Measurements from ENCODE around the gene OR6Q1. TPM values are rescaled to one million over a fixed set of nuclear protein-coding genes. Genes with fewer than 3 reads are reported as not detected.

Gene OR6Q1
- total RNA-seq (2021): not detected in 2 replicates
- percentile 6 among the genes with signal in this experiment for Bru-seq, nascent RNA
- not detected for BruChase-seq, experiment 1, labeled RNA remaining after a 2-hour chase
- not detected for BruChase-seq, experiment 2, labeled RNA remaining after a 6-hour chase
- long read RNA-seq: 0 reads

GRCh38 chr11:58030653-58031052 lies at the start of gene OR6Q1:
Gene OR6Q1, plus strand, starts transcription at chr11:58030953. Its CDS starts 0 bp downstream, at chr11:58030953.
- Histone ChIP-seq H3K4me3 (ENCODE audit: low read depth, low read length, poor library complexity, severe bottlenecking) (no peak within 1 kb of the TSS), H3K36me3 (ENCODE audit: insufficient read depth, low read length, poor library complexity, severe bottlenecking) (no peaks in the 10 kb centered on the region), H3K9me3 (ENCODE audit: low read depth, low read length, poor library complexity, severe bottlenecking) (peaks cover 7% of the 10 kb centered on the region), H3K4me1 (ENCODE audit: insufficient read depth, low read length, poor library complexity, severe bottlenecking) (peaks cover 6% of the 10 kb centered on the region), H3K27ac (ENCODE audit: low read depth, low read length, poor library complexity, severe bottlenecking) (no peak within 1 kb of the TSS), H3K27me3 (replicated peaks; ENCODE audit: insufficient read depth, low read depth, low read length, poor library complexity) (no peaks in the 10 kb centered on the region)
- no peak for DNase-seq (ENCODE audit: low spot score)
- CTCF ChIA-PET: interaction anchor here (1.0 kb wide), 1 partner anchor 30 kb away, joined by 3 read pairs; no protein-coding TSS in a partner anchor
- TF ChIP-seq CTCF (conservative IDR thresholded peaks at IDR 0.05; ENCODE audit: low read depth, low read length) (no peak), EZH2 (IDR thresholded peaks at IDR 0.05; ENCODE audit: borderline replicate concordance, low read depth, low read length, poor library complexity, severe bottlenecking) (no peak)
- BruUV-seq (replicated peaks): no TSS peak
- intact Hi-C loops (cut with micrococcal nuclease; ENCODE audit: unreplicated experiment): no loop called here
- POLR2A ChIA-PET (ENCODE audit: low non-redundant PET): no interaction called here

- CTCF ChIA-PET: no interaction called here
- DNase-seq (ENCODE audit: low spot score): no peak
- Histone ChIP-seq H3K27ac (ENCODE audit: low read depth, low read length, poor library complexity, severe bottlenecking) (no peak overlapping the region), H3K9me3 (ENCODE audit: low read depth, low read length, poor library complexity, severe bottlenecking) (no peaks in the 10 kb centered on the region), H3K4me3 (ENCODE audit: low read depth, low read length, poor library complexity, severe bottlenecking) (no peak overlapping the region), H3K4me1 (ENCODE audit: insufficient read depth, low read length, poor library complexity, severe bottlenecking) (no peaks in the 10 kb centered on the region), H3K36me3 (ENCODE audit: insufficient read depth, low read length, poor library complexity, severe bottlenecking) (no peaks in the 10 kb centered on the region), H3K27me3 (replicated peaks; ENCODE audit: insufficient read depth, low read depth, low read length, poor library complexity) (no peaks in the 10 kb centered on the region)
- TF ChIP-seq EZH2 (IDR thresholded peaks at IDR 0.05; ENCODE audit: borderline replicate concordance, low read depth, low read length, poor library complexity, severe bottlenecking): no peak
- no peak for TF ChIP-seq CTCF (conservative IDR thresholded peaks at IDR 0.05; ENCODE audit: low read depth, low read length)
- intact Hi-C loops (cut with micrococcal nuclease; ENCODE audit: unreplicated experiment): no loop called here
- POLR2A ChIA-PET (ENCODE audit: low non-redundant PET): no interaction called here
- no TSS peak for BruUV-seq (replicated peaks)
Observed at GRCh38 chr11:57981536-57981935, 49.2 kb upstream of the OR6Q1 start.

GRCh38 chr11:57982776-57983175 lies 48.0 kb upstream of the OR6Q1 start:
- intact Hi-C loops (cut with micrococcal nuclease; ENCODE audit: unreplicated experiment): no loop called here
- no peaks in the 10 kb centered on the region for H3K4me1 ChIP-seq (ENCODE audit: insufficient read depth, low read length, poor library complexity, severe bottlenecking)
- H3K9me3 ChIP-seq (ENCODE audit: low read depth, low read length, poor library complexity, severe bottlenecking): no peaks in the 10 kb centered on the region
- DNase-seq (ENCODE audit: low spot score): peak; percentile 59
- H3K27ac ChIP-seq (ENCODE audit: low read depth, low read length, poor library complexity, severe bottlenecking): no peak overlapping the region
- BruUV-seq (replicated peaks): no TSS peak
- ChIA-PET CTCF (no interaction called here), POLR2A (ENCODE audit: low non-redundant PET) (no interaction called here)
- no peak overlapping the region for H3K4me3 ChIP-seq (ENCODE audit: low read depth, low read length, poor library complexity, severe bottlenecking)
- no peaks in the 10 kb centered on the region for H3K27me3 ChIP-seq (replicated peaks; ENCODE audit: insufficient read depth, low read depth, low read length, poor library complexity)
- TF ChIP-seq CTCF (conservative IDR thresholded peaks at IDR 0.05; ENCODE audit: low read depth, low read length) (no peak), EZH2 (IDR thresholded peaks at IDR 0.05; ENCODE audit: borderline replicate concordance, low read depth, low read length, poor library complexity, severe bottlenecking) (no peak)
- H3K36me3 ChIP-seq (ENCODE audit: insufficient read depth, low read length, poor library complexity, severe bottlenecking): no peaks in the 10 kb centered on the region
